Liver (tissue), 3 donors: ENCODE measurements around the gene PTPRD.

Experiments used
- ATF3 ChIP-seq: IDR thresholded peaks from 2 replicates; pipeline ENCODE4 v1.6.1; 2016; ENCODE audit warnings: antibody characterized with exemption
- EGR1 ChIP-seq, 2 donors: IDR thresholded peaks; 2 replicates each; pipeline ENCODE4 v1.6.1; 2016 to 2018; ENCODE audit warnings: antibody characterized with exemption in 2 of 2, low read depth in 2 of 2
- GABPA ChIP-seq, 2 donors: IDR thresholded peaks in 1 of 2; conservative IDR thresholded peaks in 1 of 2; 2 replicates each; pipeline ENCODE4 v1.6.1; 2016; ENCODE audit warnings: antibody characterized with exemption in 2 of 2, mild to moderate bottlenecking in 1 of 2, moderate library complexity in 1 of 2
- NR2F2 ChIP-seq: IDR thresholded peaks from 2 replicates; pipeline ENCODE4 v1.6.1; 2016; ENCODE audit warnings: antibody characterized with exemption
- REST ChIP-seq: IDR thresholded peaks from 2 replicates; pipeline ENCODE4 v1.6.1; 2016; ENCODE audit warnings: antibody characterized with exemption, mild to moderate bottlenecking
- YY1 ChIP-seq: IDR thresholded peaks from 2 replicates; pipeline ENCODE4 v1.6.1; 2016; ENCODE audit warnings: antibody characterized with exemption, mild to moderate bottlenecking
- ZBTB33 ChIP-seq: IDR thresholded peaks from 2 replicates; pipeline ENCODE4 v1.6.1; 2016; ENCODE audit warnings: antibody characterized with exemption
- TF ChIP-seq, protein P1 (sequence below): fragments of 150-350 bp; IDR thresholded peaks from 2 replicates; pipeline ENCODE4 v1.5.1; 2017; ENCODE audit warnings: improper control_type of control experiment, low read depth, low read length; ENCODE audit not compliant: missing input control
- TF ChIP-seq, protein P2 (sequence below): IDR thresholded peaks from 2 replicates; pipeline ENCODE4 v1.6.1; 2016; ENCODE audit warnings: antibody characterized with exemption
- donor health status: healthy.
- donor health status: healthy.

DNA sequence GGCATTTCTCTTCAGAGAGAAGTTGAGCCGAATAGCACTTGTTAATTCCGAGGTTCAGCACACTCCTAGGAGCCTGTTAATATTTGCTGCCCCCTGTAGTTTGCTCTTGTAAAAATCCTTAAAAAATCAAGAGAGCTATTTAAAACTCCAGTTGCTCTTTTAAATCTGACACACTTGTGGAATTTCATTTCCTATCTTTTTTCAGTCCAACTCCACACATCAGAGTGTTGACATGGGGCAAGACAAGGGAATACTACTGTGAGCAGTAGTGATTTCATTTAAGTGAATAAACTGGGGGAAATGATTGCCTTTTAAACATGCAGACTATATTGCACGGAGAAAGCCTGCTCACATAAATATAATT lies 1717.0 kb downstream of the PTPRD start:
- TF ChIP-seq NR2F2, result no peak
- TF ChIP-seq, protein P1, sequence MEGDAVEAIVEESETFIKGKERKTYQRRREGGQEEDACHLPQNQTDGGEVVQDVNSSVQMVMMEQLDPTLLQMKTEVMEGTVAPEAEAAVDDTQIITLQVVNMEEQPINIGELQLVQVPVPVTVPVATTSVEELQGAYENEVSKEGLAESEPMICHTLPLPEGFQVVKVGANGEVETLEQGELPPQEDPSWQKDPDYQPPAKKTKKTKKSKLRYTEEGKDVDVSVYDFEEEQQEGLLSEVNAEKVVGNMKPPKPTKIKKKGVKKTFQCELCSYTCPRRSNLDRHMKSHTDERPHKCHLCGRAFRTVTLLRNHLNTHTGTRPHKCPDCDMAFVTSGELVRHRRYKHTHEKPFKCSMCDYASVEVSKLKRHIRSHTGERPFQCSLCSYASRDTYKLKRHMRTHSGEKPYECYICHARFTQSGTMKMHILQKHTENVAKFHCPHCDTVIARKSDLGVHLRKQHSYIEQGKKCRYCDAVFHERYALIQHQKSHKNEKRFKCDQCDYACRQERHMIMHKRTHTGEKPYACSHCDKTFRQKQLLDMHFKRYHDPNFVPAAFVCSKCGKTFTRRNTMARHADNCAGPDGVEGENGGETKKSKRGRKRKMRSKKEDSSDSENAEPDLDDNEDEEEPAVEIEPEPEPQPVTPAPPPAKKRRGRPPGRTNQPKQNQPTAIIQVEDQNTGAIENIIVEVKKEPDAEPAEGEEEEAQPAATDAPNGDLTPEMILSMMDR, result peak; percentile 63
- TF ChIP-seq EGR1 (IDR thresholded peaks at IDR 0.05; ENCODE audit: low read depth in 2 of 2), result no peak
- no peak for TF ChIP-seq ZBTB33
- TF ChIP-seq ATF3, result no peak
- TF ChIP-seq, protein P2, sequence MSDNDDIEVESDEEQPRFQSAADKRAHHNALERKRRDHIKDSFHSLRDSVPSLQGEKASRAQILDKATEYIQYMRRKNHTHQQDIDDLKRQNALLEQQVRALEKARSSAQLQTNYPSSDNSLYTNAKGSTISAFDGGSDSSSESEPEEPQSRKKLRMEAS, result no peak
- TF ChIP-seq REST, result no peak
- no peak for TF ChIP-seq GABPA (IDR thresholded peaks at IDR 0.05 in 1 of 2, conservative IDR thresholded peaks at IDR 0.05 in 1 of 2)
- TF ChIP-seq YY1, result no peak
